ENCODE results near the gene TOM1. TPM values are rescaled to one million over a fixed set of nuclear protein-coding genes. Genes with fewer than 3 reads are reported as not detected.

The TOM1 gene
- total RNA-seq, 3 donors from 2014 or later: 20.5 to 24.7 (median 23.0) TPM

DNA sequence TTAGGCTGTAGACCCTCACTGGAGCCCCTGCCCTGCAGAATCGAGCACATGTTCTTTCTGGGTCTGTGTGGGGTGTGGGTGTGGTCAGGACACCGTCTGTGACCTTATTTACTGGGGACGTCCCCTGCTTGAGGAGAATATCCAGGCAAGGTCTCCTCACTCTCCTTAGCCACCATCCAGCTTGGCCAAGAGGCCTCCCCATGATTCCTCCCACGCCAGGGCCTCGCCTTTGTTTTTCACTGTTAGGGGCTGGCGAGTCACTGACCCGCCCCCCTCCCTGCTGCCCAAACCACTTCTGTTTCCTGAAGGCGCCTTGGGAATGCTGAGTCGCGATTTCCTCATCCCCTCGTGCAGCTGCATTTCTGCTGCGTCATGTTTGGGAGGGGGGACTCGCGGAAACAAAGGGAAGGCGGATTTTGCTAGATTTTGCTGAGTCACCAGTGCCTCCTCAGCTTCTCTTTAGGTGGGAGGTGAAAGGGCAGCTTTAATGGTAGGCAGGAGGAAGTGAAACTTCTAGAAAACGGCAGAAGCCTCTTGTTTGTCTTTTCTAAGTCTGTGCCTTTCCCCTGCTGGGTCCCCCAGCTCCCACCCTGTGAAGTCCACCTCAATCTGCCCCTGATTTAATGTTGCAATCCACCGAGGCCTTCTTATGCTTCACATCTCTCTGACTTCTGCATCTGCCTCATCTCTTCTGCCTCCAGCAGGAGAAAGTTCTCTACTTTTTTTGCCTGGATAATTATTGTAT lies 77.2 kb downstream of the TOM1 start:
- DNase-seq: no peak
- no peaks in the 10 kb centered on the region for H3K36me3 Mint-ChIP-seq (ENCODE audit: insufficient read depth)
- no peaks in the 10 kb centered on the region for H3K9me3 Mint-ChIP-seq
- peaks cover 18% of the 10 kb centered on the region for H3K4me1 Mint-ChIP-seq (ENCODE audit: low read depth)
- H3K27me3 Mint-ChIP-seq (ENCODE audit: low read depth): peaks cover 8% of the 10 kb centered on the region
- peak in 1 of 2 donors; percentile 16 for ATAC-seq
- peak overlapping the region; percentile 11 for H3K4me3 Mint-ChIP-seq

DNA sequence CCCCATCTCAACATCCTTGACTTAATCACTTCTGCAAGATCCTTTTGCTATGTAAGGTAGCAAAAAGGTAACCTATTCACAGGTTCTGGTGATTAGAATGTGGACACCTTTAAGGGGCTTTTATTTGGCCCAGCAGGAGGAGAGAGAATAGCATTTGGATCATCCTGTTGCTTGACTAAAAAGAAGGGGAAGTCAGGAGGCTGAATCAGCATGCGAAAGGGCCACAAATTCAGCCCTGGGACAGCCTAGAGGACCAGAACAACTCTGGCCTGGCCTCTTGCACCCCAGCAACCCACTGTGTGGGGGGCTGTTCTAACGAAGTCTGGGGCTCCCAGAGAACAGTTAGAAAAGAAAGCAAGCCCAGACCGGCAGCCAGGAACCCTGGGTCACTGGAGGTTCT lies 78.0 kb downstream of the TOM1 start:
- H3K4me3 Mint-ChIP-seq: no peak overlapping the region
- peaks cover 14% of the 10 kb centered on the region for H3K4me1 Mint-ChIP-seq (ENCODE audit: low read depth)
- H3K36me3 Mint-ChIP-seq (ENCODE audit: insufficient read depth): no peaks in the 10 kb centered on the region
- DNase-seq (no peak), ATAC-seq (no peak)
- H3K27me3 Mint-ChIP-seq (ENCODE audit: low read depth): peaks cover 13% of the 10 kb centered on the region
- H3K9me3 Mint-ChIP-seq: no peaks in the 10 kb centered on the region

DNA sequence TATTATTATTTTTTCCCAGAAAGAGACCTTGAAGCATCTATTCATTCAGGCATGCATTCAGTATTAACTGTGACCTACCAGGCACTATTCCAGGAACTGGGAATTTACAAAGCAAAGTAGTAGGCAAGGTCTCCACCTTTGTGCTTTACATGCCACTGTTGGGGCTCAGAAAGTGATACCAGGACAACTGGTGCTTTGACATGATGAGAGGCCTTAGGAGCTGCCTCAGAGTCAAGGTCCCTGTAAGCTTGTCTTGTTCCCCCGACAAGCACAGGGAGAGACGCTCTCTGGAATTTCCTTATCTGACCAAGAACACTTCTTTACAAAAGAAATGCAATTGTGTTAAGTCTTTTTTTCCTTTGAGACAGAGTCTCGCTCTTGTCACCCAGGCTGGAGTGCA lies 78.9 kb downstream of the TOM1 start:
- Mint-ChIP-seq H3K9me3 (no peaks in the 10 kb centered on the region), H3K36me3 (ENCODE audit: insufficient read depth) (no peaks in the 10 kb centered on the region), H3K27me3 (ENCODE audit: low read depth) (peaks cover 17% of the 10 kb centered on the region), H3K4me3 (no peak overlapping the region), H3K4me1 (ENCODE audit: low read depth) (peaks cover 14% of the 10 kb centered on the region)
- DNase-seq (no peak), ATAC-seq (no peak)

DNA sequence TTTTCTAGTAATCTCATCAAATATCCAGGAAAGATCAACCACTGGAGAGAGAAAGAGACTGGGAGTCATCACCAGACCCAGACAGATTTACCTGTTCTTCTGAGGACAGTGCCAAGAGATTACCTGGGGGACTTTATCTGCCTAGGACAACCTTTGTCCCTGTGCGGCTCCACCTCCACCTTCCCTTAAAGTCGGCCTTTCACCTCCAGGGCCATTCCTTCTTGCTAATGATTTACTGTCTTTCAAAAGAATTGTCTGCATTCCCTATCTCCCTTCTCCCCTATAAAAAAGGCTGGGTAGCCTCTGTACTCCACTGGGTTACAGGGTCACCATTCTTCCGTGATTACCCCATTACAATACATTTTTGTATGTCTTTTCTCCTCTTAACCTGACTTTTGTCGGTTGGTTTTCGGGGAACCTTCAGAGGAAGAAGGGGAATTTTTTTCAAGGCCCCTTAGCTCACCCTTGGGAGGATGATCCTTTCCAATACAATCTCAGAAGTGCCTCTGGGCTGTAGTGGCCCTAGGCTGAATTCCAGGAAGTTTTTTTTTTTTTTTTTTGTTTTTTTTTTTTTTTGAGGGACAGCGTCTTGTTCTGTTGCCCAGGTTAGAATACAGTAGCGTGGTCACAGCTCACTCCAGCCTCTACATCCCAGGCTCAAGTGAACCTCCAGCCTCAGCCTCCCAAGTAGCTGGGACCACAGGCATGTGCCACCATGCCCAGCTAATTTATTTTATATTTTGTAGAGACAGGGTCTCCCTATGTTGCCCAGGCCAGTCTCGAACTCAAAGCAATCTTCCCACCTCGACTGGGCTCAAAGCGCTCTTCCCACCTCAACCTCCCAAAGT lies 79.7 kb downstream of the TOM1 start:
- Mint-ChIP-seq H3K27me3 (ENCODE audit: low read depth) (peaks cover 23% of the 10 kb centered on the region), H3K36me3 (ENCODE audit: insufficient read depth) (no peaks in the 10 kb centered on the region), H3K4me1 (ENCODE audit: low read depth) (peaks cover 14% of the 10 kb centered on the region), H3K4me3 (no peak overlapping the region), H3K9me3 (no peaks in the 10 kb centered on the region)
- no peak for DNase-seq
- no peak for ATAC-seq

DNA sequence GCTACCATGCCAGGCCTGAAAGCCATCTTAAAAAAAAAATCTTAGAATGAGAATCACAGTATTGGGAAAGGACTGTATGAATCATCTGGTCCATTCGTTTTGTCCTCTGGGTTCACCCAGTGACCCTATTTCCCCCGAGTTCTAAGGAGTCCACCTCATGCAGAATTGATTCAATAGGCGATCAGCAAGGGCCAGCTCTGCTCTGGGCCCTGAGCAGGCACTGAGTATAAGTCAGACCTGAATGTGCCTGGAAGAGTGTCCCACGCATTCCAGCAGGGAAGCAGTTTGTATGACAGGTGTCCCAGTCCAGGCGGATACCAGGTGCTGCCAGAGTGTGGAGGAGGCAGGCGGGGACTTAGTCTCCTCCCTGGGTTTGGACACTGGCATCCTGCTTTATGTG lies 80.3 kb downstream of the TOM1 start:
- H3K27me3 Mint-ChIP-seq (ENCODE audit: low read depth): peaks cover 28% of the 10 kb centered on the region
- peaks cover 14% of the 10 kb centered on the region for H3K4me1 Mint-ChIP-seq (ENCODE audit: low read depth)
- peak overlapping the region; percentile 62 for H3K4me3 Mint-ChIP-seq
- ATAC-seq (no peak), DNase-seq (no peak)
- H3K36me3 Mint-ChIP-seq (ENCODE audit: insufficient read depth): no peaks in the 10 kb centered on the region
- H3K9me3 Mint-ChIP-seq: no peaks in the 10 kb centered on the region

DNA sequence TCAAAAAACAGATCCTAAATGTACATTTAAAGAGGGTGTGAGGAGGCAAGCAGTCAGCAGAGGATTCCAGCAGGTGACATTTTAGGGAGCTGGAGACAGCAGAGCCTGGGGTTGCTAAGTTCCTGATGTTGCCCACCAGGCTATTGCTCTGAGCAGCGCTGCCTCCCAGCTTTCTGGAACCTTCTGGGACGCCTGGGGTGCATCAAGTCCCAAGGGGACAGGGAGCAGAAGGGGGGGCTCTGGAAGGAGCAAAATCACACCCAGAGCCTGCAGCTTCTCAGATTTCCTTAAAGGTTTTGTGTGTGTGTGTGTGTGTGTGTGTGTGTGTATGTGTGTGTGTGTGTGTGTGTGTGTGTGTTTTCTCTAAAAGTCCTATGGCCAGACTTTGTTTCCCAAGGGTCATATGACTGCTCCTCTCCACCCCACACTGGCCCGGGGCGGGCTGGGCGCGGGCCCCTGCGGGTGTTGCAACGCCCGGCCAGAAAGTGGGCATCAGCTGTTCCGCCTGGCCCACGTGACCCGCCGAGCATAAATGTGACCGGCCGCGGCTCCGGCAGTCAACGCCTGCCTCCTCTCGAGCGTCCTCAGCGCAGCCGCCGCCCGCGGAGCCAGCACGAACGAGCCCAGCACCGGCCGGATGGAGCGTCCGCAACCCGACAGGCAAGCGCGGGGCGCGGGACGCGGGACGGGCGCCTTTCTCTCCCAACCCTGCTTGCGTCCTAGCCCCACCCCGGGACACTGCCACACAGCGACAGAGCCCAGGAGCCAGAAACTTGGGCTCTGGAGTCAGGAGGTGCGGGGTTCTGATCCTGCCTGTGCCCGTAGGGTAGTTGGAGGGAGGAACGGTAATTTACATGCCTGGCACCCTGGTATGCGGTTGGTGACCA lies 81.1 kb downstream of the TOM1 start, which contains the start of gene HMOX1:
HMOX1 (plus strand) TSS at position 560 of the 887 bp plus-strand sequence; CDS start at position 638, 78 bp downstream.
- H3K4me3 Mint-ChIP-seq: peak within 1 kb of the TSS; percentile 68
- peaks cover 28% of the 10 kb centered on the region for H3K27me3 Mint-ChIP-seq (ENCODE audit: low read depth)
- DNase-seq (peak; percentile 15), ATAC-seq (peak; percentile 85 to 89)
- no peaks in the 10 kb centered on the region for H3K9me3 Mint-ChIP-seq
- H3K4me1 Mint-ChIP-seq (ENCODE audit: low read depth): peaks cover 14% of the 10 kb centered on the region
- no peaks in the 10 kb centered on the region for H3K36me3 Mint-ChIP-seq (ENCODE audit: insufficient read depth)

DNA sequence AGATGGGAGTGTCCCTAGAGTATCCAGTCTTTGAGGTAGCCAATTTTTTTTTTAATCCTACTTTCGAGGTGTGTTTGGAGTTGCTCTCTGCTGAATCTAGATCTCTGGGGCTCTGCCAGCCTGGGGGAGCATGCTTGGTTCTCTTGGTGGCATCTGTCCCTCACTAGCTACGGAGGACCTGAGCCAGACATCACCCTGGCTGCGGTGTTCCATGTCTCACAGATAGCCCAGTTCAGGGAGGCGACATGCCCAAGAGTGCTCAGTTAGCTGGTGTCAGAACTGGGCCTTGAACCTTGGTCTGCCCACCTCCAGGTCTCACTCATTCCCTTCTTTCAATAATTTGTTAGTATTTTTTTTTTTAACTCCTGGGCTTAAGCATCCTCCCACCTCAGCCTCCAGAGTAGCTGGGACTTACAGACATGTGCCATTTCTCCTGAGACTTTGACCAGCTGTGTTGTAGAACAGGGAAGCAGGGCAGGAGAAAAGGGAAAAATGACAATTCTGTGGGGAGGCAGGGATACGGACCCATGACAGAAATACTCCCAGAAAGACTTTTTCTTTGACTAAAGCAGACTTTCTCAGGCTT lies 81.8 kb downstream of the TOM1 start:
- Mint-ChIP-seq H3K36me3 (ENCODE audit: insufficient read depth) (no peaks in the 10 kb centered on the region), H3K4me3 (peak overlapping the region; percentile 68), H3K4me1 (ENCODE audit: low read depth) (peaks cover 14% of the 10 kb centered on the region), H3K27me3 (ENCODE audit: low read depth) (peaks cover 29% of the 10 kb centered on the region), H3K9me3 (no peaks in the 10 kb centered on the region)
- DNase-seq (no peak), ATAC-seq (no peak)

DNA sequence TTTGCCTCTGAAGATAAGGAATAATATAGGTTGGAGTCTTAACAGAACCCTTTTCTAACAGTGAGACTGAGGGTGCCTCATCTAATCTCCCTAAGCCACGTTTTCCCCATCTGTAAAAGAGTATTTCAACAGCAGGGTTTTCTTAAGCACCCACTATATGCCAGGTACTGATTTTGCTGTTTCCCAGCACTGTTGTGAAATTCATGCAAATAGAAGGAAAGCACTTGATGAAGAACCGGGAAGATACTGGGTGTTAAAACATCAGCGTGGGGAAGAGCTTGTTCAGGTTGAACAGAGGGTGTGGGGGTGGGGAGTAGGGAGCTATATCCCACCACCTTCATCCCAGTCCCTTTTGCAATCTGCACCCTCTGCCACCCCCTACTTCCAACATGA lies 84.0 kb downstream of the TOM1 start:
- no peak for DNase-seq
- H3K4me1 Mint-ChIP-seq (ENCODE audit: low read depth): peaks cover 4% of the 10 kb centered on the region

DNA sequence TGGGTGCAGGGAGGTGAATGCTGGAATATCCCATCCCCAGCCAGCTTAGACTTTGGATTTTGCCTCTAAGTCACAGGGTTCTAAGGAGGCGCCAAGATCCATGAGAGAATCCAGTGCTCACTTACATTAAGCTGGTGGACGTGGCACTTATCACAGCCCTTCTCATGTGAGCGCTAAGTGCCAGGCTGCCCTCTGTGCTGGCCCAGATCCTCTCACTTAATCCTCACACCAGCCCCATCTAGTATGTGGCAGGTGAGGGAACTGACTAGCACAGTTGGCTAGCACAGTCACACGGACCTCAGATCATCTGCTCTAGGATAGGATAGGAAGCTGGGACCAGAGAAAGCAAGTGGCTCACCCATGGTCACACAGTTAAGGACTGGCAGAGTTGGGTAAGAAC lies 84.8 kb downstream of the TOM1 start:
- no peak for DNase-seq
- ATAC-seq: no peak
- H3K36me3 Mint-ChIP-seq (ENCODE audit: insufficient read depth): no peaks in the 10 kb centered on the region
- no peaks in the 10 kb centered on the region for H3K9me3 Mint-ChIP-seq
- H3K27me3 Mint-ChIP-seq (ENCODE audit: low read depth): peaks cover 36% of the 10 kb centered on the region
- H3K4me1 Mint-ChIP-seq (ENCODE audit: low read depth): peaks cover 4% of the 10 kb centered on the region
- H3K4me3 Mint-ChIP-seq: no peak overlapping the region

More for the DNA sequence above, 84.0 kb downstream of the TOM1 start:
- no peaks in the 10 kb centered on the region for H3K9me3 Mint-ChIP-seq
- ATAC-seq: no peak
- H3K4me3 Mint-ChIP-seq: no peak overlapping the region
- H3K27me3 Mint-ChIP-seq (ENCODE audit: low read depth): peaks cover 31% of the 10 kb centered on the region
- no peaks in the 10 kb centered on the region for H3K36me3 Mint-ChIP-seq (ENCODE audit: insufficient read depth)

DNA sequence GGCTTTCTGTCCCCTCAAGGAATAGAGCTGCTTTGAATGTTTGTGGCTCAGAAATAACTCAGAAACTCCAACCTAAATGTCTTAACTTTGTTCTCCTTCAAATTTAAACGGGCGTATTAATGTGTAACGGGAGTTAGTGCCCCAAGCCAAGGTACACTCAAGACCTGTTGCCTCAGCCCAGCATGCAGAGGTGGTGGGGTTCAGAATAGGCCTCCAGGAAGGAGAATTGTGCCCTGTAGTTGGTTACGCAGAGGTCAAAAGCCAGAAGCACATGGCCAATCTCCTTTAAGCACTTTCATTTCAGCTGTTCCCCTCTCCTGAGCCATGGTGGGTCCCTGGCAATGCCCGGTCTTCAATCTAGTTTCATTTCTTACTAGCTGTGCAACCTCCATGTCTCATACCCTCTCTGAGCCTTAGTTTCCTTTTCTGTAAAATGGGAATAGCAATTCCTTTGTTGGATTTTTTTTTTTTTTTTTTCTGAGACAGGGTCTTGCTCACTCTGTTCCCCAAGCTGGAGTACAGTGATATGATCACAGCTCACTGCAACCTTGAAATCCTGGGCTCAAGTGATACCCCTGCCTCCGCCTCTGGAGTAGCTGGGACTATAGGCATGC lies 85.4 kb downstream of the TOM1 start:
- peaks cover 4% of the 10 kb centered on the region for H3K4me1 Mint-ChIP-seq (ENCODE audit: low read depth)
- no peak overlapping the region for H3K4me3 Mint-ChIP-seq
- H3K36me3 Mint-ChIP-seq (ENCODE audit: insufficient read depth): no peaks in the 10 kb centered on the region
- H3K9me3 Mint-ChIP-seq: no peaks in the 10 kb centered on the region
- no peak for DNase-seq
- peaks cover 36% of the 10 kb centered on the region for H3K27me3 Mint-ChIP-seq (ENCODE audit: low read depth)
- no peak for ATAC-seq

DNA sequence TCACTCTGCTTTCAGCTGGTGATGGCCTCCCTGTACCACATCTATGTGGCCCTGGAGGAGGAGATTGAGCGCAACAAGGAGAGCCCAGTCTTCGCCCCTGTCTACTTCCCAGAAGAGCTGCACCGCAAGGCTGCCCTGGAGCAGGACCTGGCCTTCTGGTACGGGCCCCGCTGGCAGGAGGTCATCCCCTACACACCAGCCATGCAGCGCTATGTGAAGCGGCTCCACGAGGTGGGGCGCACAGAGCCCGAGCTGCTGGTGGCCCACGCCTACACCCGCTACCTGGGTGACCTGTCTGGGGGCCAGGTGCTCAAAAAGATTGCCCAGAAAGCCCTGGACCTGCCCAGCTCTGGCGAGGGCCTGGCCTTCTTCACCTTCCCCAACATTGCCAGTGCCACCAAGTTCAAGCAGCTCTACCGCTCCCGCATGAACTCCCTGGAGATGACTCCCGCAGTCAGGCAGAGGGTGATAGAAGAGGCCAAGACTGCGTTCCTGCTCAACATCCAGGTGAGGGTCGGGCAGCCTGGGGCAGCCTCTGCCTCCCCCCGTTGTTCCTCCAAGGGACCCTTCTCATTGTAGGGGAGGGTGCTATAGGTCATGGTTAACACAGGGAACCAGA lies 87.1 kb downstream of the TOM1 start:
- no peaks in the 10 kb centered on the region for H3K36me3 Mint-ChIP-seq (ENCODE audit: insufficient read depth)
- ATAC-seq: no peak
- H3K4me3 Mint-ChIP-seq: no peak overlapping the region
- peaks cover under 1% of the 10 kb centered on the region for H3K4me1 Mint-ChIP-seq (ENCODE audit: low read depth)
- DNase-seq: no peak
- peaks cover 29% of the 10 kb centered on the region for H3K27me3 Mint-ChIP-seq (ENCODE audit: low read depth)
- H3K9me3 Mint-ChIP-seq: no peaks in the 10 kb centered on the region

DNA sequence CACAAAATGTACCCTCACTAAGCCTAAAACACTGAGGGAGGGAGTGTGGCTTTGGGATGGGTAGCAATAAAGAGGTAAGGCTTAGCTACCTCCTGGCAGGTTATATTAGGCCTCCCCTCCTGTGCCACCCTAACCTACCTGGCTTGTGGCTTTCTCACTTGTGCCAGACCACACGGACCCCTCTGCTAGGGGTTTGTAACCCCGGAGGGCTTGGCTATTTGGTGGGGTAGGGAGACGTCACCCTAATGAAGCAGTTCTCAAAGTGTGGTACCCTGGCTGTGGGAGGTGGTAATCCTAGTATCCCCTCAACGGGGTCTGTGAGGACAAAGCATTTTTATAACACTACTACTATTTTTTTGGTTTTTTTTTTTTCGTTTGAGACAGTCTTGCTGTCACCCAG lies 91.2 kb downstream of the TOM1 start:
- no peaks in the 10 kb centered on the region for H3K4me1 Mint-ChIP-seq (ENCODE audit: low read depth)
- ATAC-seq (no peak), DNase-seq (no peak)
- no peaks in the 10 kb centered on the region for H3K9me3 Mint-ChIP-seq
- H3K27me3 Mint-ChIP-seq (ENCODE audit: low read depth): peaks cover 9% of the 10 kb centered on the region
- no peaks in the 10 kb centered on the region for H3K36me3 Mint-ChIP-seq (ENCODE audit: insufficient read depth)
- no peak overlapping the region for H3K4me3 Mint-ChIP-seq

DNA sequence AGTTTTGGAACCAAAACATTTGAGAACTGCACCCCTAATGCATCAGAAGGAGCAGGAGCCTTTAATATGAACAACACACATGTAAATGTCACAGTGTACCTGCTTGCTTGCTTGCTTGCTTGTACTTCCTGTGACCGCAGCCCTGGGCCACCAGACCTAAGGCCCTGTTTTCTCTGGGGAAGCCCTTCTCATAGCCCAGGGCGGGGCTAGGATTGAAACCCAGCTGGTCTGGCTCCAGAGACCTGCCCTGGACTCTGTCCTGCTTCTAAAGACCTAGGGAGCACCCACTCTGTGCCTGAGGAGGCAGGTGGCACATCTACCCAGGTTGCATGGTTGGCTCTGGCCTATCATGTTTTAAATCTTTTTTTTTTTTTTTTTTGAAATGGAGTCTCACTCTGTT lies 92.7 kb downstream of the TOM1 start:
- H3K36me3 Mint-ChIP-seq (ENCODE audit: insufficient read depth): no peaks in the 10 kb centered on the region
- no peak for ATAC-seq

More for the DNA sequence above, 92.7 kb downstream of the TOM1 start:
- DNase-seq: no peak
- H3K4me1 Mint-ChIP-seq (ENCODE audit: low read depth): no peaks in the 10 kb centered on the region
- peaks cover 5% of the 10 kb centered on the region for H3K27me3 Mint-ChIP-seq (ENCODE audit: low read depth)
- no peaks in the 10 kb centered on the region for H3K9me3 Mint-ChIP-seq
- H3K4me3 Mint-ChIP-seq: no peak overlapping the region

All from activated T-cell treated with anti-CD3 and anti-CD28 coated beads, Interleukin-2, amount 50 U/mL, for 4 hours (primary cell).